CD4-positive, alpha-beta memory T cell (primary cell): Measurements from ENCODE around the gene ZSCAN1. TPM values are rescaled to one million over a fixed set of nuclear protein-coding genes. Genes with fewer than 3 reads are reported as not detected.

ENCODE experiments used
- CTCF ChIA-PET: fragments of 350-600 bp; sonication (Branson Sonifier 250); formaldehyde crosslinking; loops from one replicate; lab custom pipeline; 2021; ENCODE audit warnings: inconsistent platforms; ENCODE audit not compliant: partially characterized antibody; lab: Charles Lee
- POLR2A ChIA-PET: fragments of 350-600 bp; sonication (Branson Sonifier 250); formaldehyde crosslinking; loops from one replicate; lab custom pipeline; 2021; ENCODE audit not compliant: partially characterized antibody; lab: Charles Lee
- DNase-seq, 5 donors: peaks; one replicate each; pipeline versions ENCODE4 v3.0.0 to v3.0.0-alpha.2; 2020 to 2022; ENCODE audit warnings: mixed read lengths in 1 of 5
- H3K27ac ChIP-seq: one replicate; pipeline ENCODE4 v1.7.0; 2013; ENCODE audit warnings: low read depth, low read length
- H3K27me3 ChIP-seq: 2 replicates; pipeline ENCODE4 v1.7.0; 2013; ENCODE audit warnings: mild to moderate bottlenecking, low read length, moderate library complexity; ENCODE audit not compliant: insufficient read depth
- H3K36me3 ChIP-seq: 2 replicates; pipeline ENCODE4 v1.7.0; 2013; ENCODE audit warnings: mild to moderate bottlenecking, low read length, moderate library complexity; ENCODE audit not compliant: insufficient read depth
- H3K4me1 ChIP-seq: 2 replicates; pipeline ENCODE4 v1.7.0; 2013; ENCODE audit warnings: mild to moderate bottlenecking, low read length, moderate library complexity; ENCODE audit not compliant: insufficient read depth
- H3K4me3 ChIP-seq, 2 donors: one replicate each; pipeline ENCODE4 v1.7.0; 2013; ENCODE audit warnings: low read length in 2 of 2, mild to moderate bottlenecking in 1 of 2
- H3K9me3 ChIP-seq, 2 donors: one replicate each; pipeline ENCODE4 v1.7.0; 2013; ENCODE audit warnings: low read length in 2 of 2, control low read depth in 1 of 2; ENCODE audit not compliant: control insufficient read depth in 1 of 2
- H3K27ac Mint-ChIP-seq, 7 donors: one replicate each; pipeline ENCODE4 v1.8.0; 2020 to 2021; ENCODE audit warnings: mixed read lengths in 7 of 7, mild to moderate bottlenecking in 6 of 7, inconsistent platforms in 3 of 7, moderate library complexity in 3 of 7
- H3K27me3 Mint-ChIP-seq, 2 donors: one replicate each; pipeline ENCODE4 v1.8.0; 2020 to 2021; ENCODE audit warnings: mixed read lengths in 2 of 2
- H3K36me3 Mint-ChIP-seq, 2 donors: one replicate each; pipeline ENCODE4 v1.8.0; 2020 to 2021; ENCODE audit warnings: mixed read lengths in 2 of 2, inconsistent platforms in 1 of 2, mild to moderate bottlenecking in 1 of 2
- H3K4me1 Mint-ChIP-seq, 4 donors: one replicate each; pipeline ENCODE4 v1.8.0; 2020 to 2021; ENCODE audit warnings: mixed read lengths in 4 of 4, mild to moderate bottlenecking in 1 of 4
- H3K4me3 Mint-ChIP-seq, 8 donors: one replicate each; pipeline ENCODE4 v1.8.0; 2020 to 2021; ENCODE audit warnings: mixed read lengths in 8 of 8, mild to moderate bottlenecking in 7 of 8, moderate library complexity in 6 of 8, inconsistent platforms in 3 of 8
- H3K9me3 Mint-ChIP-seq, 8 donors: one replicate each; pipeline ENCODE4 v1.8.0; 2020 to 2021; ENCODE audit warnings: mixed read lengths in 8 of 8, mild to moderate bottlenecking in 5 of 8, inconsistent platforms in 3 of 8, moderate library complexity in 1 of 8
- intact Hi-C: fragments of 100-400 bp; cut with micrococcal nuclease; formaldehyde crosslinking; loops from one replicate; pipeline ENCODE4 v1.15.1; 2023
- polyA plus RNA-seq, 2 donors: library from polyadenylated mRNA; unstranded; fragments of 300-500 nt; fragmentation: Illumina TruSeq; gene quantifications; one replicate each; pipeline ENCODE4 v1.2.3, GENCODE V29; 2021
- total RNA-seq, 2 experiments: library from RNA; stranded (reverse); gene quantifications; one replicate each; pipeline ENCODE4 v1.2.3, GENCODE V29; 2021

Gene ZSCAN1
- total and polyA plus RNA-seq, 4 experiments from 2014 or later, result not detected

DNA sequence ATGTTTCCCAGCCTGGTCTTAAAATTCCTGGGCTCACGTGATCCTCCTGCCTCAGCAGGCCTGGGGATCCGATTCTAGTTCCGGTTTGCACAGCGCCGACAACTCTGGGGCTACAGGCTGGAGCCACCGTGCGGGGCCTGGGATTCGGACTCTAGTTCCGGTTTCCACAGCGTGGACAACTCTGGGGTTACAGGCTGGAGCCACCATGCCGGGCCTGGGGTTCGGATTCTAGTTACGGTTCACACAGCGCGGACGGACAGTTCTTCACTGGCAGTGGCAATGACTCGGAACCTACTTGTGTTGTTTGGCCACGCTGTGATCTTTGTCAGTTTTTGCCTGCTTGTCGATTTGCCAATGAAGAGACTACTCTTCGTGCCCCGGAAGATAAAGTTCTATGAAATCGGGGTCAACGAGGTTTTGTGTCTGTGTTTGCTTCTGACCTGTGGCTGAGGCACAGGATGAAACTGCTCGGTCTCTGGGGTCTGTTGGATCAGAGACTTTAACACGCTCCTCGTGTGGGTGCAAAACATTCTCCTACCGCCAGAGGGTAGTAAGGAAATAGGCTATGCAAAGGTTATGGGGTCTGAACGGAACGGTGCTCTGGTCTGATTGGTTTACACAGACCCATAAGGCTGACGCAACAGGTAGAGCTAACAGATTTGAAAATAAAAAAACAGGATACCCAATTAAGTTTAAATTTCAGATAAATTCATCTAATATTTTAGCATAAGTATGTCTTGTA lies 12.1 kb upstream of the ZSCAN1 start:
- peaks cover 3 to 7% of the 10 kb centered on the region in 2 donors for H3K36me3 Mint-ChIP-seq
- Histone ChIP-seq H3K36me3 (no peaks in the 10 kb centered on the region), H3K9me3 (peaks cover 0 to 5% of the 10 kb centered on the region in 2 donors), H3K4me3 (no peak overlapping the region), H3K27ac (no peak overlapping the region), H3K27me3 (no peaks in the 10 kb centered on the region), H3K4me1 (no peaks in the 10 kb centered on the region)
- no peaks in the 10 kb centered on the region for H3K4me1 Mint-ChIP-seq
- peaks cover 2 to 72% (median 41%) of the 10 kb centered on the region in 8 donors for H3K9me3 Mint-ChIP-seq
- H3K4me3 Mint-ChIP-seq, result no peak overlapping the region
- ChIA-PET POLR2A (no interaction called here), CTCF (no interaction called here)
- intact Hi-C loops, result no loop called here
- peak in 4 of 5 donors; percentile 18 to 36 (median 24) for DNase-seq
- H3K27me3 Mint-ChIP-seq, result peaks cover 0 to 1% of the 10 kb centered on the region in 2 donors
- no peak overlapping the region for H3K27ac Mint-ChIP-seq

- POLR2A ChIA-PET, result no interaction called here
These were observed 11.6 kb upstream of the ZSCAN1 start for GRCh38 chr19:58022283-58022660.

GRCh38 chr19:58024661-58025060 lies 9.2 kb upstream of the ZSCAN1 start:
- H3K36me3 Mint-ChIP-seq, result peaks cover 7 to 9% of the 10 kb centered on the region in 2 donors
- no peaks in the 10 kb centered on the region for H3K4me1 Mint-ChIP-seq
- Histone ChIP-seq H3K27me3 (no peaks in the 10 kb centered on the region), H3K4me1 (no peaks in the 10 kb centered on the region), H3K4me3 (no peak overlapping the region), H3K27ac (no peak overlapping the region), H3K9me3 (peaks cover 0 to 5% of the 10 kb centered on the region in 2 donors), H3K36me3 (no peaks in the 10 kb centered on the region)
- peaks cover 0 to 1% of the 10 kb centered on the region in 2 donors for H3K27me3 Mint-ChIP-seq
- ChIA-PET POLR2A (no interaction called here), CTCF (no interaction called here)
- no peak overlapping the region for H3K4me3 Mint-ChIP-seq
- intact Hi-C loops, result no loop called here
- H3K27ac Mint-ChIP-seq, result no peak overlapping the region
- no peak for DNase-seq
- peaks cover 0 to 70% (median 42%) of the 10 kb centered on the region in 8 donors for H3K9me3 Mint-ChIP-seq

More at GRCh38 chr19:58022283-58022660, 11.6 kb upstream of the ZSCAN1 start:
- H3K4me3 ChIP-seq, result no peak overlapping the region
- Mint-ChIP-seq H3K9me3 (peaks cover 2 to 69% (median 39%) of the 10 kb centered on the region in 8 donors), H3K27me3 (peaks cover 0 to 1% of the 10 kb centered on the region in 2 donors), H3K4me3 (no peak overlapping the region), H3K36me3 (peaks cover 3 to 7% of the 10 kb centered on the region in 2 donors), H3K27ac (no peak overlapping the region), H3K4me1 (no peaks in the 10 kb centered on the region)
- intact Hi-C loops, result no loop called here
- DNase-seq, result no peak
- H3K9me3 ChIP-seq, result peaks cover 0 to 5% of the 10 kb centered on the region in 2 donors
- no peak overlapping the region for H3K27ac ChIP-seq
- H3K27me3 ChIP-seq, result no peaks in the 10 kb centered on the region
- CTCF ChIA-PET, result no interaction called here
- H3K4me1 ChIP-seq, result no peaks in the 10 kb centered on the region
- no peaks in the 10 kb centered on the region for H3K36me3 ChIP-seq

DNA sequence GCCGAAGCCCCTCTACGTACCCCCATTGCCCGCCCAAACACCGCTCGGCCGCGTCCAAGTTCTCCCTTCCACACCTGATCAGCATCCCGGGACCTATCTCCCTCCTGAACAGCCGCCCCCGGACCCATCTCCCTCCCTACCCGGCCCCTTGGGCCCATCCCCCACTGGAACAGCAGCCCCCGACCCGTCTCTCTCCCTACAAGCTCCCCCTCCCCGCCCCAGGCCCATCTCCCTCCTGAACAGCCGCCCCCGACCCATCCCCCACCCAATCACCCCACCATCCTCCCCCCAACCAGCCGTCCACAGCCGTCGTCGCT lies 610 bp downstream of the ZSCAN1 start:
- intact Hi-C loops, result no loop called here
- ChIA-PET POLR2A (no interaction called here), CTCF (no interaction called here)
- Histone ChIP-seq H3K9me3 (no peaks in the 10 kb centered on the region), H3K27me3 (no peaks in the 10 kb centered on the region), H3K4me3 (no peak overlapping the region), H3K27ac (no peak overlapping the region), H3K4me1 (no peaks in the 10 kb centered on the region), H3K36me3 (no peaks in the 10 kb centered on the region)
- Mint-ChIP-seq H3K36me3 (peaks cover 20 to 21% of the 10 kb centered on the region in 2 donors), H3K4me1 (no peaks in the 10 kb centered on the region), H3K4me3 (no peak overlapping the region), H3K9me3 (peaks cover 5 to 84% (median 47%) of the 10 kb centered on the region in 8 donors), H3K27me3 (peaks cover 11 to 14% of the 10 kb centered on the region in 2 donors), H3K27ac (no peak overlapping the region)
- DNase-seq, result no peak

DNA sequence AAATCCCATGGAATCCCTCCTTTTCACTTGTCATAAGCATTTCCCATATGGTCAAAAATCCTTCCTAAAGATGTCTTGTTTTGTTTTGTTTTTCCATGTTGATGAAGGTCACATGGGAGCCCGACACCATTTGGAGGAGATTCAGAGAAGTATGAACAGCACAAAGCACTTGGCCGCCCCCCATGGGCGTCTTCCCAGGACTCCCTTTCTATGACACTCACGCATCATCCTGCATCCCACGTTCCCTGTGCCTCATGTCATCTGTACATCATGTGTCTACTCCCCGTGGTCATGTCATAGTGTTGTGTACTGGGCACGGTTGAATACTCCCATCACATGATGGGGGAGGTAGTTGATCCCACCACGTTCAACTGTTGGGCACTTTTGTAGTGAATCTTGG lies 2.0 kb downstream of the ZSCAN1 start:
- Mint-ChIP-seq H3K27ac (no peak overlapping the region), H3K36me3 (peaks cover 21% of the 10 kb centered on the region in 2 donors), H3K4me3 (no peak overlapping the region), H3K9me3 (peaks cover 5 to 81% (median 48%) of the 10 kb centered on the region in 8 donors), H3K4me1 (no peaks in the 10 kb centered on the region), H3K27me3 (peaks cover 11 to 14% of the 10 kb centered on the region in 2 donors)
- Histone ChIP-seq H3K9me3 (no peaks in the 10 kb centered on the region), H3K27me3 (no peaks in the 10 kb centered on the region), H3K36me3 (no peaks in the 10 kb centered on the region), H3K4me1 (no peaks in the 10 kb centered on the region), H3K4me3 (no peak overlapping the region), H3K27ac (no peak overlapping the region)
- intact Hi-C loops, result no loop called here
- POLR2A ChIA-PET, result no interaction called here
- DNase-seq, result no peak
- CTCF ChIA-PET, result no interaction called here

GRCh38 chr19:58037927-58038687 lies 4.3 kb downstream of the ZSCAN1 start:
- ChIA-PET POLR2A (no interaction called here), CTCF (no interaction called here)
- Mint-ChIP-seq H3K27ac (no peak overlapping the region), H3K27me3 (peaks cover 11 to 14% of the 10 kb centered on the region in 2 donors), H3K4me3 (no peak overlapping the region), H3K36me3 (peaks cover 18 to 26% of the 10 kb centered on the region in 2 donors), H3K9me3 (peaks cover 5 to 82% (median 49%) of the 10 kb centered on the region in 8 donors), H3K4me1 (no peaks in the 10 kb centered on the region)
- Histone ChIP-seq H3K27ac (no peak overlapping the region), H3K36me3 (no peaks in the 10 kb centered on the region), H3K27me3 (no peaks in the 10 kb centered on the region), H3K9me3 (no peaks in the 10 kb centered on the region), H3K4me3 (no peak overlapping the region), H3K4me1 (no peaks in the 10 kb centered on the region)
- intact Hi-C loops, result no loop called here
- DNase-seq, result no peak

DNA sequence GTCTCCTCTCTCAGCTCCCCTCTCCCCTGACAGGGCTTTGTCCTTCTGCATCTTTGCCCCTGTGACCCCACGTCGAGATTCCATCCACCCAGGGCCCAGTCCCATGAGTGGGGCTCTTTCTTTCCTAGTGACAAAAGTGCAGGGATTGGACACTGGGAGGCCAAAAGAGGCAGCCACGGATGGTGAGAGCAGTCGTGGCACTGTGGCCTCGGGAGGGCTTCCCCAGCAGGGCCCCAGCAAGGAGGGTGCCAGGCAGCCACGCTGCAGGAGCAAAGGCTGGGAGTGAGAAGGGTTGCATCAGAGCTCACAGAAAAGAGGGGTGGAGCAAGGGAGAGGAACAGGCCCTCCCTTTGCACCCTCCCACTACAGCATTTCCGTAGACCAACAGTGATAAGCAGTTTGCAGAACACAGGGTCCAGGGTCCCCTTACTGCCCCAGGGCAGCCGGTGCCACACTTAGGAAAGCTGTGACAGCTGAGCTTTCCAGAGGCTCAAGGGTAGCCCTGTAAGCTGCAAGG lies 4.9 kb downstream of the ZSCAN1 start:
- H3K27me3 Mint-ChIP-seq, result peaks cover 11 to 14% of the 10 kb centered on the region in 2 donors
- ChIA-PET CTCF (no interaction called here), POLR2A (no interaction called here)
- no peak overlapping the region for H3K27ac Mint-ChIP-seq
- H3K4me1 Mint-ChIP-seq, result no peaks in the 10 kb centered on the region
- H3K9me3 ChIP-seq, result no peaks in the 10 kb centered on the region
- no peak overlapping the region for H3K27ac ChIP-seq
- peaks cover 20 to 26% of the 10 kb centered on the region in 2 donors for H3K36me3 Mint-ChIP-seq
- DNase-seq, result no peak
- H3K27me3 ChIP-seq, result no peaks in the 10 kb centered on the region
- no peaks in the 10 kb centered on the region for H3K4me1 ChIP-seq
- no peaks in the 10 kb centered on the region for H3K36me3 ChIP-seq
- H3K4me3 Mint-ChIP-seq, result no peak overlapping the region
- no peak overlapping the region for H3K4me3 ChIP-seq
- intact Hi-C loops, result no loop called here
- H3K9me3 Mint-ChIP-seq, result peaks cover 5 to 81% (median 51%) of the 10 kb centered on the region in 8 donors
